K562 treated with DMSO at 1 percent for 4 hours (cell line): Measurements from ENCODE around the gene RHNO1. TPM values are rescaled to one million over a fixed set of nuclear protein-coding genes. Genes with fewer than 3 reads are reported as not detected.

Experiments used
- total RNA-seq: library from RNA; unstranded; fragments of 300-600 nt; gene quantifications from 2 replicates; pipeline ENCODE4 v1.2.3, GENCODE V29; 2022; ENCODE audit not compliant: insufficient read depth

RHNO1 gene
- 16.7 and 19.1 TPM in 2 replicates for total RNA-seq

DNA sequence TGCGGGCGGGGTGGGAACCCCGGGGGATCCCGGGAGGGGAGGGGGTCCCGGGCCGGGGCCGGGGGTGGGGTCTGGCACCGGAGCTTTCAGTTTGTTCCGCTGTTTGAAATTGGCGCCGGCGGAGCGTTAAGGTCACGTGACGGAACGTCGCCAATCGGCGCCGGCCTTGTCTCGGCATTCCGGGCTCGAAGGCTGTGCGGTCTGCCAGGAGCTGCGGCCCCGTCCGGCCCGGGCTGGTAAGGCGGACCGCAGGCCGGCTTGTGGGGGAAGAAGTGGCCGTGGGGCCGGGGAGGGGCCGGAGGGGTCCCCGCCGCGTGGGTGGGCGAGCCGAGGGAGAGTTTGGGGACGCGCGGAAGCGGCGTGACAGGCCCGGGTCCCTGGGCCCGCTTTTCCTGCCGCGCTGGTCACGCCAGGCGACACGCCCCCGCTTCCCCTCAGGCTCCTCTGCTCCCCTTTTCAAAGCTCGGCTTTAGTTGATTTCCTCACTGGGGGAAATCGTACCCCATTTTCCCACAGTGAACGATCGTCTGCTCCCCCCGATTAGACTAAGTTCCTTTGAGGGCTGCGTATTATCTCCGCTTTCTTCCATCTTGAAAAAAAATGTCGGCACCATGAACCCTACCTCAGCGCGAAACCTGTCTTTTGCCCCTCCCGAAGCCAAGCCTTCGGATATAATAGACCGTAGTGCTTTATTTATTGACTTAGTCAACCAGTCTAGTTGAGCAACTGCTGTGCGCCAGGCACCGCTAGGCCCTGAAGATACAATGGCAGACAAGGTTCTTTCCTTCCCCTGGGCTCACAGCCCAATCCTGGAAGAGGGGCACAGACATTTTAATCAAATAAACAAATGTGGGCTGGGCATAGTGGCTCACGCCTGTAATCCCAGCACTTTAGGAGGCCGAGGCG, at the start of gene RHNO1, which contains the start of gene FOXM1:
Gene RHNO1 (plus strand): TSS at position 177 of the 906 bp plus-strand sequence. CDS start 8,144 bp downstream, outside the sequence.
Gene FOXM1 (minus strand): TSS at position 128 of the 906 bp plus-strand sequence. CDS start 2,696 bp downstream, outside the sequence.

GRCh38 chr12:2834581-2835491, 42.2 kb upstream of the RHNO1 start, which contains the start of gene NRIP2:
TSS of gene NRIP2 (minus strand) at chr12:2835035. CDS start at chr12:2834983, 52 bp downstream.

GRCh38 chr12:2857021-2857431, 20.0 kb upstream of the RHNO1 start, which contains the start of gene TEX52:
TSS of gene TEX52 (minus strand) at chr12:2857039. CDS start at chr12:2857026, 13 bp downstream.

GRCh38 chr12:2890388-2891239, 13.6 kb downstream of the RHNO1 start, which contains the start of gene TULP3:
TSS of gene TULP3 (plus strand) at chr12:2890891. CDS start at chr12:2890948, 57 bp downstream.

Other genes with a start within 250 kb of the RHNO1 start
- gene FKBP4, start 82.3 kb upstream of the RHNO1 start, total RNA-seq: 40.6 and 47.9 TPM in 2 replicates
- 5.8 and 15.6 TPM in 2 replicates for gene ITFG2, start 64.6 kb upstream of the RHNO1 start, total RNA-seq
- gene NRIP2, start 42.2 kb upstream of the RHNO1 start, total RNA-seq: 0.44 TPM in 1 of 2 replicates, not detected in the other
- not detected in 2 replicates for gene TEX52, start 20.2 kb upstream of the RHNO1 start, total RNA-seq
- gene FOXM1, start within 50 bp of the RHNO1 start, total RNA-seq: 34.1 and 40.7 TPM in 2 replicates
- gene TULP3, start 13.7 kb downstream of the RHNO1 start, total RNA-seq: 5.6 and 10.3 TPM in 2 replicates
- 9.6 and 9.8 TPM in 2 replicates for gene TEAD4, start 82.2 kb downstream of the RHNO1 start, total RNA-seq
- gene TSPAN9, start 200.2 kb downstream of the RHNO1 start, total RNA-seq: 0.42 and 1.2 TPM in 2 replicates